Measurements from ENCODE around the gene TSPAN1. TPM values are rescaled to one million over a fixed set of nuclear protein-coding genes. Genes with fewer than 3 reads are reported as not detected.

The TSPAN1 gene
- total RNA-seq, 1 experiment from 2014 or later = 26.1 TPM

GRCh38 chr1:46168477-46168876, 6.4 kb upstream of the TSPAN1 start:
- Histone ChIP-seq H3K9me3 (ENCODE audit: control insufficient read depth, insufficient read depth, low read depth, low read length) (no peaks in the 10 kb centered on the region), H3K27me3 (ENCODE audit: control insufficient read depth, insufficient read depth, low read length) (no peaks in the 10 kb centered on the region), H3K36me3 (ENCODE audit: control insufficient read depth, insufficient read depth, low read length) (no peaks in the 10 kb centered on the region), H3K27ac (ENCODE audit: low read length) (no peak overlapping the region), H3K4me1 (ENCODE audit: control insufficient read depth, insufficient read depth, low read length) (peaks cover 2% of the 10 kb centered on the region; the same call in 1 of the 2 replicates), H3K4me3 (ENCODE audit: low read depth in 2 of 2, low read length in 2 of 2) (no peak overlapping the region)
- intact Hi-C loops (cut with micrococcal nuclease; ENCODE audit: unreplicated experiment) (no loop called here), in situ Hi-C loops (cut with HindIII; ENCODE audit: low pct_unique_long_range_greater_than_20kb, low sequenced_read_pairs) (no loop called here)
- POLR2A ChIA-PET = no interaction called here
- TF ChIP-seq POLR2AphosphoS5 (IDR thresholded peaks at IDR 0.05; ENCODE audit: low read depth, low read length) = no peak
- TF ChIP-seq SIN3A (IDR thresholded peaks at IDR 0.05; ENCODE audit: borderline replicate concordance, insufficient read depth, low read depth, low read length) = no peak
- no peak for TF ChIP-seq REST (IDR thresholded peaks at IDR 0.05; ENCODE audit: insufficient read depth in 1 of 2, low read depth in 2 of 2, low read length in 1 of 2)
- no peak for TF ChIP-seq TCF7L2 (IDR thresholded peaks at IDR 0.05; ENCODE audit: low read depth, low read length)
- TF ChIP-seq CTCF (IDR thresholded peaks at IDR 0.05) = no peak
- ATAC-seq (no peak), DNase-seq (ENCODE audit: low read depth, low spot score) (no peak)
- no TSS peak for BruUV-seq (replicated peaks)
- CTCF ChIA-PET = no interaction called here

- DNase-seq (ENCODE audit: low read depth, low spot score) = no peak
- H3K27ac ChIP-seq (ENCODE audit: low read length) = no peak overlapping the region
- in situ Hi-C loops (cut with HindIII; ENCODE audit: low pct_unique_long_range_greater_than_20kb, low sequenced_read_pairs) = no loop called here
- intact Hi-C loops (cut with micrococcal nuclease; ENCODE audit: unreplicated experiment) = no loop called here
- no TSS peak for BruUV-seq (replicated peaks)
- H3K27me3 ChIP-seq (ENCODE audit: control insufficient read depth, insufficient read depth, low read length) = no peaks in the 10 kb centered on the region
- H3K4me3 ChIP-seq (ENCODE audit: low read depth in 2 of 2, low read length in 2 of 2) = no peak overlapping the region
- H3K36me3 ChIP-seq (ENCODE audit: control insufficient read depth, insufficient read depth, low read length) = no peaks in the 10 kb centered on the region
- CTCF ChIA-PET = no interaction called here
- H3K9me3 ChIP-seq (ENCODE audit: control insufficient read depth, insufficient read depth, low read depth, low read length) = no peaks in the 10 kb centered on the region
- POLR2A ChIA-PET = no interaction called here
- H3K4me1 ChIP-seq (ENCODE audit: control insufficient read depth, insufficient read depth, low read length) = peaks cover 13% of the 10 kb centered on the region
- ATAC-seq = no peak
- TF ChIP-seq POLR2AphosphoS5 (IDR thresholded peaks at IDR 0.05; ENCODE audit: low read depth, low read length) (no peak), SIN3A (IDR thresholded peaks at IDR 0.05; ENCODE audit: borderline replicate concordance, insufficient read depth, low read depth, low read length) (no peak), CTCF (IDR thresholded peaks at IDR 0.05) (no peak), REST (IDR thresholded peaks at IDR 0.05; ENCODE audit: insufficient read depth in 1 of 2, low read depth in 2 of 2, low read length in 1 of 2) (no peak), TCF7L2 (IDR thresholded peaks at IDR 0.05; ENCODE audit: low read depth, low read length) (no peak)
Observed at GRCh38 chr1:46169811-46170454, 5.0 kb upstream of the TSPAN1 start.
